SK-N-SH (cell line): ENCODE results near the gene UNC5CL. TPM values are rescaled to one million over a fixed set of nuclear protein-coding genes. Genes with fewer than 3 reads are reported as not detected.

Source experiments
- CTCF ChIA-PET: fragments of 300-600, 350-600 bp; formaldehyde crosslinking; extraction: SDS; loops from one replicate; lab custom pipeline; 2021; lab: Yijun Ruan, JAX
- POLR2A ChIA-PET: fragments of 350-600 bp; sonication (Branson Sonifier 250); formaldehyde crosslinking; extraction: SDS; loops from one replicate; lab custom pipeline; 2020; ENCODE audit warnings: antibody characterized with exemption, inconsistent platforms; lab: Yijun Ruan, JAX
- DNase-seq: peaks from one replicate; pipeline ENCODE4 v3.0.0; 2012
- H2AFZ ChIP-seq: fragments of 200-600 bp; sonication (generic); 2 replicates; pipeline ENCODE4 v1.8.1; 2016; ENCODE audit warnings: antibody characterized with exemption, mild to moderate bottlenecking, low read depth
- H3F3A ChIP-seq: fragments of 200-600 bp; sonication (generic); replicated peaks from 2 replicates; pipeline ENCODE3; 2016; ENCODE audit warnings: antibody characterized with exemption, mild to moderate bottlenecking; ENCODE audit not compliant: insufficient read depth
- H3K27ac ChIP-seq, 2 experiments: fragments of 200-500 bp in 1 of 2; fragments of 200-600 bp in 1 of 2; sonication (Bioruptor generic) in 1 of 2; sonication (generic), shearing (Covaris generic) in 1 of 2; 2 replicates each; pipeline versions ENCODE4 v1.5.1 to v1.6.1; 2014 to 2016; ENCODE audit warnings: low read depth in 2 of 2, inconsistent platforms in 1 of 2, low read length in 1 of 2, mild to moderate bottlenecking in 1 of 2, mixed read lengths in 1 of 2
- H3K27me3 ChIP-seq: fragments of 200-600 bp; sonication (generic), shearing (Covaris generic); 2 replicates; pipeline ENCODE4 v1.6.1; 2016; ENCODE audit warnings: mixed run types; ENCODE audit not compliant: insufficient read depth
- H3K36me3 ChIP-seq, 2 experiments: fragments of 200-500 bp in 1 of 2; fragments of 200-600 bp in 1 of 2; sonication (Bioruptor generic) in 1 of 2; sonication (generic) in 1 of 2; replicated peaks in 1 of 2; 2 replicates each; pipeline versions ENCODE3 to v1.5.1; 2014 to 2016; ENCODE audit warnings: low read length in 1 of 2, mild to moderate bottlenecking in 1 of 2; ENCODE audit not compliant: insufficient read depth in 2 of 2, control insufficient read depth in 1 of 2
- H3K4me1 ChIP-seq, 2 experiments: fragments of 200-500 bp in 1 of 2; fragments of 200-600 bp in 1 of 2; sonication (Bioruptor generic) in 1 of 2; sonication (generic), shearing (Covaris generic) in 1 of 2; 2 replicates each; pipeline versions ENCODE4 v1.5.1 to v1.6.1; 2014 to 2016; ENCODE audit warnings: low read depth in 1 of 2, low read length in 1 of 2, mixed run types in 1 of 2; ENCODE audit not compliant: insufficient read depth in 2 of 2, control insufficient read depth in 1 of 2
- H3K4me2 ChIP-seq: fragments of 200-600 bp; sonication (generic), shearing (Covaris generic); 2 replicates; pipeline ENCODE4 v1.6.1; 2017; ENCODE audit warnings: mixed run types
- H3K4me3 ChIP-seq, 2 experiments: fragments of 200-500 bp in 1 of 2; fragments of 200-600 bp in 1 of 2; sonication (Bioruptor generic) in 1 of 2; sonication (generic), shearing (Covaris generic) in 1 of 2; 2 replicates each; pipeline versions ENCODE4 v1.5.1 to v1.8.1; 2014 to 2016; ENCODE audit warnings: low read depth in 2 of 2, inconsistent platforms in 1 of 2, low read length in 1 of 2, mild to moderate bottlenecking in 1 of 2, mixed read lengths in 1 of 2, moderate library complexity in 1 of 2
- H3K79me2 ChIP-seq: fragments of 200-600 bp; sonication (generic); 2 replicates; pipeline ENCODE4 v1.8.1; 2017; ENCODE audit warnings: mild to moderate bottlenecking; ENCODE audit not compliant: insufficient read depth
- H3K9ac ChIP-seq: fragments of 200-600 bp; sonication (generic); 2 replicates; pipeline ENCODE4 v1.6.1; 2017; ENCODE audit warnings: mixed run types
- H3K9me2 ChIP-seq: fragments of 200-600 bp; sonication (generic); 2 replicates; pipeline ENCODE4 v1.6.1; 2017; ENCODE audit warnings: mixed run types
- H3K9me3 ChIP-seq: fragments of 200-600 bp; sonication (generic); 2 replicates; pipeline ENCODE4 v1.6.1; 2017; ENCODE audit warnings: mixed run types, mild to moderate bottlenecking, moderate library complexity
- H4K20me1 ChIP-seq: fragments of 200-600 bp; sonication (generic); 2 replicates; pipeline ENCODE4 v1.6.1; 2017; ENCODE audit warnings: mild to moderate bottlenecking, mixed run types; ENCODE audit not compliant: insufficient read depth
- EZH2phosphoT487 ChIP-seq: fragments of 200-600 bp; sonication (generic); IDR thresholded peaks from 2 replicates; pipeline ENCODE4 v1.6.1; 2017; ENCODE audit warnings: low read depth, mixed run types, mild to moderate bottlenecking, antibody characterized with exemption, moderate library complexity, borderline replicate concordance
- JUND ChIP-seq: IDR thresholded peaks from 2 replicates; pipeline ENCODE4 v1.4.0; 2012
- MEF2A ChIP-seq: IDR thresholded peaks from 2 replicates; pipeline ENCODE4 v1.4.0; 2012; ENCODE audit warnings: low read depth, borderline replicate concordance
- MXI1 ChIP-seq: IDR thresholded peaks from 2 replicates; pipeline ENCODE4 v1.6.1; 2012; ENCODE audit warnings: mild to moderate bottlenecking, low read depth, low read length, improper control_type of control experiment
- POLR2AphosphoS5 ChIP-seq: IDR thresholded peaks from 2 replicates; pipeline ENCODE4 v1.6.1; 2012; ENCODE audit warnings: low read depth, low read length
- RAD21 ChIP-seq: IDR thresholded peaks from 2 replicates; pipeline ENCODE4 v1.6.1; 2012; ENCODE audit warnings: mild to moderate bottlenecking, low read length
- RXRA ChIP-seq: IDR thresholded peaks from 2 replicates; pipeline ENCODE4 v1.4.0; 2012; ENCODE audit warnings: low read depth, mild to moderate bottlenecking, borderline replicate concordance
- YY1 ChIP-seq: IDR thresholded peaks from 2 replicates; pipeline ENCODE4 v1.4.0; 2012; ENCODE audit warnings: low read depth, mild to moderate bottlenecking
- WGBS: methylation state at CpG from one replicate; pipeline ENCODE4 v1.1.6; 2017; ENCODE audit warnings: low lambda C conversion rate; 5-methylcytosine and 5-hydroxymethylcytosine counted together
- polyA plus RNA-seq, 3 experiments: library from polyadenylated mRNA; depleted of rRNA; stranded (reverse); fragments of >200 nt; gene quantifications; 2 replicates each; pipeline ENCODE4 v1.2.3, GENCODE V29; 2012
- TF ChIP-seq, protein P1 (sequence below): IDR thresholded peaks from 2 replicates; pipeline ENCODE4 v1.4.0; 2012; ENCODE audit warnings: low read depth, borderline replicate concordance
- TF ChIP-seq, protein P2 (sequence below): IDR thresholded peaks from 2 replicates; pipeline ENCODE4; 2012
- TF ChIP-seq, protein P3 (sequence below): IDR thresholded peaks from 2 replicates; pipeline ENCODE4 v1.4.0; 2012; ENCODE audit warnings: low read depth

UNC5CL gene
- polyA plus RNA-seq, 1 of the 3 experiments (the other 2 are of a cell fraction) = 0.10 TPM

DNA sequence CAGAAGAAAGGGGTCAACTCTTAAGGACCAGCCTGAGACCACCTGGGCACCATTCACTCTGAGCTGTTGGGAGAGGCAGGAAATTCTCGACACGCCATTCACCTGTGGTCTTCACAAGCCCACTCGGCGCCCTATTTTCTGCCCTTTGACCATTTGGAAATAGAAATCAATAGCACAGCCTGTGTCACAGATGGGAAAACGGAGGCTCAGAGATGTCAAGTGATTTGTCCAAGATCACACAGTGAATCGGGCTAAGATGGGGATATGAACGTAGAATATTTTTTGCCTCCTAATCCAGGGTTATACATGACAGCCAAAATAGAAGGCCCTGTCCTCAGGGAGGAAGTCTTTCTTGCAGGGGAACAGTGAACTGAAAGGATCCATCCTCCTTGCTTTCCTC is 10.9 kb upstream of the UNC5CL start (continued):
- TF ChIP-seq JUND (no peak), MXI1 (no peak), RAD21 (no peak)
- TF ChIP-seq, protein P1, sequence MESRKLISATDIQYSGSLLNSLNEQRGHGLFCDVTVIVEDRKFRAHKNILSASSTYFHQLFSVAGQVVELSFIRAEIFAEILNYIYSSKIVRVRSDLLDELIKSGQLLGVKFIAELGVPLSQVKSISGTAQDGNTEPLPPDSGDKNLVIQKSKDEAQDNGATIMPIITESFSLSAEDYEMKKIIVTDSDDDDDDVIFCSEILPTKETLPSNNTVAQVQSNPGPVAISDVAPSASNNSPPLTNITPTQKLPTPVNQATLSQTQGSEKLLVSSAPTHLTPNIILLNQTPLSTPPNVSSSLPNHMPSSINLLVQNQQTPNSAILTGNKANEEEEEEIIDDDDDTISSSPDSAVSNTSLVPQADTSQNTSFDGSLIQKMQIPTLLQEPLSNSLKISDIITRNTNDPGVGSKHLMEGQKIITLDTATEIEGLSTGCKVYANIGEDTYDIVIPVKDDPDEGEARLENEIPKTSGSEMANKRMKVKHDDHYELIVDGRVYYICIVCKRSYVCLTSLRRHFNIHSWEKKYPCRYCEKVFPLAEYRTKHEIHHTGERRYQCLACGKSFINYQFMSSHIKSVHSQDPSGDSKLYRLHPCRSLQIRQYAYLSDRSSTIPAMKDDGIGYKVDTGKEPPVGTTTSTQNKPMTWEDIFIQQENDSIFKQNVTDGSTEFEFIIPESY = no peak

DNA sequence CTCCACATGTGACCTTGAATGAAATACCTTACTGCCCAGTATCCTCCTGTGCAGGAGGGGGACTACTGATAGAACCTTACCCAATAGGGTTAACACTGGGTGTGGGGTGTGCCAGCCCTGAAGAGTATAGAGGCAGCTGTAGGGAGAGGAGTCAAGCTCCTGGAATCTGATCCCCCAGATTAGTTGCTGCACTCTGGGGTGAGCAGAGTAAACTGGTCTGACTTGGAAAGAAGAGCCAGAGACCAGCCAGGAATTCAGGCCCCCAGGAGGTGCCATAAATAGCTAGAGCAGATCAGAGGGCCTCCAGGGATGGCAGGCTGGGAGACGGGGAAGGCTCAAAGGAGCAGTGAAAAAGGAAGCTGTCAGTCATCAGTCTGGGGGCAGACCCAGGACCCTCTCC is 10.5 kb upstream of the UNC5CL start:
- Histone ChIP-seq H2AFZ (no peak overlapping the region), H3K4me3 (no peak overlapping the region), H3K36me3 (no peaks in the 10 kb centered on the region), H3K27me3 (no peaks in the 10 kb centered on the region), H3K9ac (no peak overlapping the region), H3K79me2 (no peaks in the 10 kb centered on the region), H3K4me1 (peaks cover 0 to 4% of the 10 kb centered on the region in 2 experiments; a peak in 1 of 4 replicates), H4K20me1 (no peaks in the 10 kb centered on the region), H3K4me2 (no peak overlapping the region), H3K9me2 (no peaks in the 10 kb centered on the region), H3F3A (no peaks in the 10 kb centered on the region), H3K9me3 (no peaks in the 10 kb centered on the region), H3K27ac (no peak overlapping the region)
- CTCF ChIA-PET = interaction anchor here (2.4 to 2.7 kb wide), 2 partner anchors 13 to 22 kb away, joined by 10 read pairs; no protein-coding TSS in a partner anchor
- WGBS = 94% methylated on average over 1 of the region's 1 CpG
- TF ChIP-seq, protein P2, sequence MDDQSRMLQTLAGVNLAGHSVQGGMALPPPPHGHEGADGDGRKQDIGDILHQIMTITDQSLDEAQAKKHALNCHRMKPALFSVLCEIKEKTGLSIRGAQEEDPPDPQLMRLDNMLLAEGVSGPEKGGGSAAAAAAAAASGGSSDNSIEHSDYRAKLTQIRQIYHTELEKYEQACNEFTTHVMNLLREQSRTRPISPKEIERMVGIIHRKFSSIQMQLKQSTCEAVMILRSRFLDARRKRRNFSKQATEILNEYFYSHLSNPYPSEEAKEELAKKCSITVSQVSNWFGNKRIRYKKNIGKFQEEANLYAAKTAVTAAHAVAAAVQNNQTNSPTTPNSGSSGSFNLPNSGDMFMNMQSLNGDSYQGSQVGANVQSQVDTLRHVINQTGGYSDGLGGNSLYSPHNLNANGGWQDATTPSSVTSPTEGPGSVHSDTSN = no peak
- POLR2A ChIA-PET = no interaction called here
- no peak for DNase-seq

DNA sequence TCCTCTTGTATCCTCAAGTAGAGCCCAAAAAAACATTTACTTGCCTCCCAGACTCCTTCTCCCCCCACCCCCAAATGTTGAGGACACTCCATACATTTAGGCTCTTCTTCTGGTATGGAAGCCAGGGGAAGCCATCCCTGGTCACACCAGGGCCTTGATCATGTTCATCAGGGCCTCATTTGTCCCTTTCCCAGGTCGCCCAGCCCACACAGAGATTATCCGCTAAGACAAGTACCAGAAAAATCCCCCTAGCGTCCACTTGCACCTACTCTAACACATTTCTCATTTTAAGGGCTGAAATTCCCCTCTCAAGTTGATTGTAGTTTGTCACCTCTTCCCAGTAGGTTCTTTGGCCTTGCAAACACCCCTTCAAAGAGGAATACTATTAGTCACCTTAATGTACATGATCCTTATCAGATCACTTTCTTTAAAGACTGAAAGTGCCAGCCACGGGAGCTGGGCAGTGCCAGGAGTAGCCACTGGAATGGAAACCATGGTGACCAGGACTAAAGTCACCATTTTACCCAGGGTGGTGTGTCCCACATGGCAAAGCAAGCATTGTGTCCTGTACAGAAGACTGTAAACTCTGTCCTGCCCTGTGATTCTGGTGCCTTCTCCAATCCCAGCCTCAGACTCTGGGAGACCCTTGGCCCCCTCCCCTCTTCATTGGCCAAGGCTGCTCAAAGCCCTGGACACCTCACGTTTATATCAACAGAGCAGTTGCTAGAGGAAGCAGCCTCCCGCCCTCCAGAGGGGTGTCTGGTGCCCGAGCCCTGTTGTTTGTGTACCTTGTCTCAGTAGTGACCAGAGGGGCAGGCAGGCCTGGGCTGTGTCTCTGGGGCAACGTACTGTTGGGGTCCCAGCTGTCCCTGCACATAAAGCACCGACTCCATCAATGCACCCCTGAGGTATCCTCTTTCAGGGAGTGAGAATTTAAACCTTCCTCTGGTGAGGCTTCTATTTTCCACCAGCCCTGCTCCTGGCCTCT is 9.0 kb upstream of the UNC5CL start:
- Histone ChIP-seq H3K9me3 (no peaks in the 10 kb centered on the region), H3K9ac (no peak overlapping the region), H3K36me3 (no peaks in the 10 kb centered on the region), H3K27me3 (no peaks in the 10 kb centered on the region), H3K9me2 (no peaks in the 10 kb centered on the region), H4K20me1 (no peaks in the 10 kb centered on the region), H3K27ac (no peak overlapping the region), H3K79me2 (no peaks in the 10 kb centered on the region), H3K4me1 (peaks cover 0 to 2% of the 10 kb centered on the region in 2 experiments; a peak in 1 of 4 replicates), H3F3A (no peaks in the 10 kb centered on the region), H3K4me3 (no peak overlapping the region), H2AFZ (no peak overlapping the region), H3K4me2 (no peak overlapping the region)
- 73% methylated on average over 9 of the region's 9 CpGs for WGBS
- DNase-seq = no peak
- ChIA-PET CTCF (interaction anchor here (2.4 to 2.7 kb wide), 2 partner anchors 11 to 20 kb away, joined by 10 read pairs; no protein-coding TSS in a partner anchor), POLR2A (no interaction called here)
- TF ChIP-seq RXRA (no peak), YY1 (no peak), MXI1 (no peak), POLR2AphosphoS5 (no peak), RAD21 (no peak), EZH2phosphoT487 (no peak), MEF2A (no peak)
- TF ChIP-seq, protein P3, sequence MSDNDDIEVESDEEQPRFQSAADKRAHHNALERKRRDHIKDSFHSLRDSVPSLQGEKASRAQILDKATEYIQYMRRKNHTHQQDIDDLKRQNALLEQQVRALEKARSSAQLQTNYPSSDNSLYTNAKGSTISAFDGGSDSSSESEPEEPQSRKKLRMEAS = no peak
